GM21381 (cell line): ENCODE results near the gene C3orf20.
"Not testable (repeated sequence)": the region's sequence is repeated elsewhere in the genome, so short reads cannot be mapped to it uniquely, and the experiment has no call there.

Source experiments
- ATAC-seq: cut with Tn5 transposase; IDR thresholded peaks from one replicate; pipeline ENCODE4 v1.9.1; 2021; ENCODE audit warnings: mild to moderate bottlenecking, moderate library complexity; ENCODE audit not compliant: unreplicated experiment

Gene C3orf20

GRCh38 chr3:14752979-14753378 is 78.0 kb downstream of the C3orf20 start:
- not testable (repeated sequence) for ATAC-seq

- ATAC-seq = no peak
These were observed 82.3 kb downstream of the C3orf20 start for GRCh38 chr3:14757153-14757700.

- ATAC-seq = no peak
These were observed 83.4 kb downstream of the C3orf20 start for GRCh38 chr3:14758297-14758696.

- no peak for ATAC-seq
These were observed 84.0 kb downstream of the C3orf20 start for GRCh38 chr3:14758959-14759358.

GRCh38 chr3:14760185-14760584 is 85.2 kb downstream of the C3orf20 start:
- ATAC-seq = no peak

GRCh38 chr3:14761121-14761672 is 86.3 kb downstream of the C3orf20 start:
- no peak for ATAC-seq

GRCh38 chr3:14761866-14762265 is 86.9 kb downstream of the C3orf20 start:
- ATAC-seq = no peak

GRCh38 chr3:14762701-14763100 is 87.8 kb downstream of the C3orf20 start:
- ATAC-seq = no peak

- no peak for ATAC-seq
These were observed 89.6 kb downstream of the C3orf20 start for GRCh38 chr3:14764331-14765059.

- no peak for ATAC-seq
These were observed 90.1 kb downstream of the C3orf20 start for GRCh38 chr3:14765060-14765400.

- ATAC-seq = no peak
These were observed 90.9 kb downstream of the C3orf20 start for GRCh38 chr3:14765576-14766427.

GRCh38 chr3:14766428-14767244 is 91.7 kb downstream of the C3orf20 start:
- ATAC-seq = no peak

- ATAC-seq = no peak
These were observed 92.5 kb downstream of the C3orf20 start for GRCh38 chr3:14767245-14768051.

- ATAC-seq = no peak
These were observed 93.3 kb downstream of the C3orf20 start for GRCh38 chr3:14768182-14768790.

- no peak for ATAC-seq
These were observed 93.9 kb downstream of the C3orf20 start for GRCh38 chr3:14768881-14769280.

- no peak for ATAC-seq
These were observed 94.8 kb downstream of the C3orf20 start for GRCh38 chr3:14769544-14770325.

- ATAC-seq = no peak
These were observed 95.7 kb downstream of the C3orf20 start for GRCh38 chr3:14770591-14770990.

GRCh38 chr3:14771593-14772497 is 96.9 kb downstream of the C3orf20 start:
- ATAC-seq = no peak
